Measurements from ENCODE around the gene GABBR2.

GABBR2 gene

GRCh38 chr9:98707166-98708102 lies 1.3 kb downstream of the GABBR2 start:
- Mint-ChIP-seq H3K4me3 (no peak overlapping the region), H3K36me3 (ENCODE audit: low read depth) (no peaks in the 10 kb centered on the region), H3K27me3 (peaks cover 67% of the 10 kb centered on the region), H3K9me3 (no peaks in the 10 kb centered on the region), H3K4me1 (no peaks in the 10 kb centered on the region), H3K27ac (no peak overlapping the region)
- ATAC-seq (peak; percentile 38), DNase-seq (peak; percentile 44)

- Mint-ChIP-seq H3K36me3 (ENCODE audit: low read depth) (no peaks in the 10 kb centered on the region), H3K4me1 (no peaks in the 10 kb centered on the region), H3K27me3 (peaks cover 65% of the 10 kb centered on the region), H3K4me3 (no peak overlapping the region), H3K27ac (no peak overlapping the region), H3K9me3 (no peaks in the 10 kb centered on the region)
- no peak for ATAC-seq
- DNase-seq = no peak
Observed at GRCh38 chr9:98706651-98707165, 2.0 kb downstream of the GABBR2 start.

- Mint-ChIP-seq H3K4me1 (no peaks in the 10 kb centered on the region), H3K4me3 (no peak overlapping the region), H3K9me3 (no peaks in the 10 kb centered on the region), H3K27ac (no peak overlapping the region), H3K27me3 (peaks cover 38% of the 10 kb centered on the region), H3K36me3 (ENCODE audit: low read depth) (no peaks in the 10 kb centered on the region)
- ATAC-seq (no peak), DNase-seq (no peak)
Observed at GRCh38 chr9:98702835-98703380, 5.8 kb downstream of the GABBR2 start.

- DNase-seq (no peak), ATAC-seq (no peak)
- H3K27ac Mint-ChIP-seq = no peak overlapping the region
- H3K27me3 Mint-ChIP-seq = peaks cover 38% of the 10 kb centered on the region
- H3K4me1 Mint-ChIP-seq = no peaks in the 10 kb centered on the region
- H3K4me3 Mint-ChIP-seq = no peak overlapping the region
- H3K36me3 Mint-ChIP-seq (ENCODE audit: low read depth) = no peaks in the 10 kb centered on the region
- H3K9me3 Mint-ChIP-seq = no peaks in the 10 kb centered on the region
Observed at GRCh38 chr9:98702340-98702739, 6.4 kb downstream of the GABBR2 start.

- Mint-ChIP-seq H3K9me3 (no peaks in the 10 kb centered on the region), H3K36me3 (ENCODE audit: low read depth) (no peaks in the 10 kb centered on the region), H3K27ac (no peak overlapping the region), H3K4me3 (no peak overlapping the region), H3K27me3 (peaks cover 31% of the 10 kb centered on the region), H3K4me1 (no peaks in the 10 kb centered on the region)
- DNase-seq = no peak
- no peak for ATAC-seq
Observed at GRCh38 chr9:98701576-98701975, 7.2 kb downstream of the GABBR2 start.

GRCh38 chr9:98700801-98701200 lies 7.9 kb downstream of the GABBR2 start:
- Mint-ChIP-seq H3K4me3 (no peak overlapping the region), H3K36me3 (ENCODE audit: low read depth) (no peaks in the 10 kb centered on the region), H3K27ac (no peak overlapping the region), H3K9me3 (no peaks in the 10 kb centered on the region), H3K27me3 (peaks cover 27% of the 10 kb centered on the region), H3K4me1 (no peaks in the 10 kb centered on the region)
- DNase-seq (no peak), ATAC-seq (no peak)

- Mint-ChIP-seq H3K36me3 (ENCODE audit: low read depth) (no peaks in the 10 kb centered on the region), H3K4me3 (no peak overlapping the region), H3K27ac (no peak overlapping the region), H3K27me3 (peaks cover 12% of the 10 kb centered on the region), H3K4me1 (no peaks in the 10 kb centered on the region), H3K9me3 (no peaks in the 10 kb centered on the region)
- DNase-seq (no peak), ATAC-seq (no peak)
Observed at GRCh38 chr9:98698856-98699255, 9.9 kb downstream of the GABBR2 start.

DNA sequence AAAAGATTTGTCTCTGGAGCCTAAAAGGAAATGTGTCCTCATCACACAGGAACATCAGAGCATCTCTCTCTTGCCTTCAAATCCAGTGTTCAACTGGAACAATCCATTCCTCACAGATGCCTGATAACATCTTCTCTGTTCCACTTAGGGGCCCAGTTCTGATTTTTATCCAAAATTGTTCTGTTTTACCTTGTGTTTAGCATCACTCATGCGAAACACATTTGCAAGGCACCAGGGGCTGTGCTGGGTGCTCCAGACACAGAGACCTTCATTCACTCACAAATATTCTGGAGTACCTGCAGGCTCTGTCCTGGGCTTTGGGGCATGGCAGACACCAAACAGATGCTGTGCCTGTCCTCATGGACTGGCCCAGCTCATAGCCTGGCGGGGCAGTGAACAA lies 13.8 kb downstream of the GABBR2 start:
- ATAC-seq (no peak), DNase-seq (no peak)
- H3K36me3 Mint-ChIP-seq (ENCODE audit: low read depth) = no peaks in the 10 kb centered on the region
- H3K9me3 Mint-ChIP-seq = no peaks in the 10 kb centered on the region
- H3K4me3 Mint-ChIP-seq = no peak overlapping the region
- H3K27me3 Mint-ChIP-seq = peaks cover 3% of the 10 kb centered on the region
- no peak overlapping the region for H3K27ac Mint-ChIP-seq
- no peaks in the 10 kb centered on the region for H3K4me1 Mint-ChIP-seq

- no peaks in the 10 kb centered on the region for H3K36me3 Mint-ChIP-seq (ENCODE audit: low read depth)
- peaks cover 3% of the 10 kb centered on the region for H3K27me3 Mint-ChIP-seq
- DNase-seq (no peak), ATAC-seq (no peak)
- H3K4me1 Mint-ChIP-seq = no peaks in the 10 kb centered on the region
- H3K9me3 Mint-ChIP-seq = no peaks in the 10 kb centered on the region
- H3K4me3 Mint-ChIP-seq = no peak overlapping the region
- no peak overlapping the region for H3K27ac Mint-ChIP-seq
Observed at GRCh38 chr9:98692392-98692791, 16.3 kb downstream of the GABBR2 start.

DNA sequence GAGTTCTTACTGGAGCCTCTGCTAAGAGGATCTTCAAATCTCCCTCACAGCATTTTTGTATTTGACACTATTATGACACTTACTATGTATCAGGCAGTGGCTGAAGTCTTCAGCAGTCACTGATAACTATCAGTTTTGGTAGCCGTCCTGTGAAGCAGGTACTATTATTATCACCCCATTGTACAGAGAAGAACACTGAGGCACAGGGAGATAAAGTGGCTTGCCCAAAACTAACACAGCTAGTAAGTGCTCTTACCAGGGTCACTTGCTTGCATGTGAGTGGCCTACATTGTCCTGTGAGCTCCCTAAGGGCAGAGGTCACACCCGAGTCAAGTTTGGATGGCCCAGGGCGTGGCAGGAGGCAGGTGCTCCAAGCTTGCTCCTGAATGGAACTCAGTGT lies 16.8 kb downstream of the GABBR2 start:
- H3K4me1 Mint-ChIP-seq = no peaks in the 10 kb centered on the region
- no peaks in the 10 kb centered on the region for H3K36me3 Mint-ChIP-seq (ENCODE audit: low read depth)
- no peaks in the 10 kb centered on the region for H3K9me3 Mint-ChIP-seq
- no peak overlapping the region for H3K4me3 Mint-ChIP-seq
- H3K27ac Mint-ChIP-seq = no peak overlapping the region
- ATAC-seq (no peak), DNase-seq (no peak)
- peaks cover 3% of the 10 kb centered on the region for H3K27me3 Mint-ChIP-seq

- no peak overlapping the region for H3K4me3 Mint-ChIP-seq
- no peak overlapping the region for H3K27ac Mint-ChIP-seq
- H3K27me3 Mint-ChIP-seq = no peaks in the 10 kb centered on the region
- no peaks in the 10 kb centered on the region for H3K36me3 Mint-ChIP-seq (ENCODE audit: low read depth)
- DNase-seq (no peak), ATAC-seq (no peak)
- H3K4me1 Mint-ChIP-seq = no peaks in the 10 kb centered on the region
- H3K9me3 Mint-ChIP-seq = no peaks in the 10 kb centered on the region
Observed at GRCh38 chr9:98690686-98691085, 18.0 kb downstream of the GABBR2 start.

- Mint-ChIP-seq H3K36me3 (ENCODE audit: low read depth) (no peaks in the 10 kb centered on the region), H3K4me3 (no peak overlapping the region), H3K4me1 (no peaks in the 10 kb centered on the region), H3K27me3 (no peaks in the 10 kb centered on the region), H3K27ac (no peak overlapping the region), H3K9me3 (no peaks in the 10 kb centered on the region)
- DNase-seq (no peak), ATAC-seq (no peak)
Observed at GRCh38 chr9:98688710-98689495, 19.8 kb downstream of the GABBR2 start.

DNA sequence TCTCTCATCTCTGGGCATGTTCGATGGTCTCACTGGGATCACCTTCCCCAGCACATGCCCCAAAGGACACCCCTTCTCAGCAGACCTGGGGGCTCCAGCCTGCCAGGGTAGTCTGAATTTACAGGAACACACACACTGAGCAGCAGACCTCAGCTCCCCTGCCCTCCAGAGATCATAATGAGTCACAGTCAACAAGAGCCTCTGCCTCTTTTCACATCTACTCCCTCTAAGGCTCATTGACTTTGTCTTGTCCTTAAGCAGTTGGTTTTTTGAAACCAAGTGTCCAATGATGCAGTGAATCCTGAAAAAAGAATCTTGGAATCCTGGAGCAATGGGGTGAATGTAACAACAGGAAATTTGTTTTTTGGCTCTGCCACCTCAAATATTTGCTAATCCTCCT lies 20.8 kb downstream of the GABBR2 start:
- Mint-ChIP-seq H3K27me3 (no peaks in the 10 kb centered on the region), H3K4me3 (no peak overlapping the region), H3K9me3 (no peaks in the 10 kb centered on the region), H3K36me3 (ENCODE audit: low read depth) (no peaks in the 10 kb centered on the region), H3K4me1 (no peaks in the 10 kb centered on the region), H3K27ac (no peak overlapping the region)
- DNase-seq (no peak), ATAC-seq (peak; percentile 46)

GRCh38 chr9:98686961-98687855 lies 21.5 kb downstream of the GABBR2 start:
- no peaks in the 10 kb centered on the region for H3K36me3 Mint-ChIP-seq (ENCODE audit: low read depth)
- H3K9me3 Mint-ChIP-seq = no peaks in the 10 kb centered on the region
- ATAC-seq (no peak), DNase-seq (no peak)
- H3K4me1 Mint-ChIP-seq = no peaks in the 10 kb centered on the region
- no peak overlapping the region for H3K4me3 Mint-ChIP-seq
- no peak overlapping the region for H3K27ac Mint-ChIP-seq
- no peaks in the 10 kb centered on the region for H3K27me3 Mint-ChIP-seq

Measured in activated naive CD8-positive, alpha-beta T cell treated with anti-CD3 and anti-CD28 coated beads, Interleukin-2, amount 50 U/mL, for 24 hours (primary cell).